HG03280 (cell line): Measurements from ENCODE around the gene ISOC1.

Source experiments
- ATAC-seq: cut with Tn5 transposase; IDR thresholded peaks from one replicate; pipeline ENCODE4 v1.9.1; 2021; ENCODE audit warnings: mild to moderate bottlenecking, moderate library complexity; ENCODE audit not compliant: unreplicated experiment

ISOC1 gene

GRCh38 chr5:129094924-129095899, 663 bp downstream of the ISOC1 start:
- peak; percentile 40 for ATAC-seq

- no peak for ATAC-seq
Measured at GRCh38 chr5:129096382-129096991, 1.9 kb downstream of the ISOC1 start.

GRCh38 chr5:129097498-129098296, 3.1 kb downstream of the ISOC1 start:
- ATAC-seq, result no peak

- ATAC-seq, result no peak
Measured at GRCh38 chr5:129098488-129099183, 4.1 kb downstream of the ISOC1 start.

- no peak for ATAC-seq
Measured at GRCh38 chr5:129099184-129099569, 4.6 kb downstream of the ISOC1 start.

- ATAC-seq, result no peak
Measured at GRCh38 chr5:129101794-129102193, 7.2 kb downstream of the ISOC1 start.

- ATAC-seq, result no peak
Measured at GRCh38 chr5:129103397-129103796, 8.8 kb downstream of the ISOC1 start.

- no peak for ATAC-seq
Measured at GRCh38 chr5:129104915-129105455, 10.4 kb downstream of the ISOC1 start.

GRCh38 chr5:129107637-129108036, 13.1 kb downstream of the ISOC1 start:
- no peak for ATAC-seq

GRCh38 chr5:129110742-129111141, 16.2 kb downstream of the ISOC1 start:
- ATAC-seq, result no peak

- no peak for ATAC-seq
Measured at GRCh38 chr5:129111351-129111750, 16.8 kb downstream of the ISOC1 start.

- ATAC-seq, result no peak
Measured at GRCh38 chr5:129112295-129112694, 17.7 kb downstream of the ISOC1 start.

GRCh38 chr5:129113867-129114266, 19.3 kb downstream of the ISOC1 start:
- no peak for ATAC-seq

GRCh38 chr5:129114539-129115193, 20.1 kb downstream of the ISOC1 start:
- ATAC-seq, result no peak

- no peak for ATAC-seq
Measured at GRCh38 chr5:129115680-129116079, 21.1 kb downstream of the ISOC1 start.

- no peak for ATAC-seq
Measured at GRCh38 chr5:129116797-129117196, 22.2 kb downstream of the ISOC1 start.

GRCh38 chr5:129118405-129118804, 23.9 kb downstream of the ISOC1 start:
- ATAC-seq, result no peak

- no peak for ATAC-seq
Measured at GRCh38 chr5:129118826-129119225, 24.3 kb downstream of the ISOC1 start.

- ATAC-seq, result peak; percentile 70
Measured at GRCh38 chr5:129120158-129120581, 25.6 kb downstream of the ISOC1 start.

- ATAC-seq, result no peak
Measured at GRCh38 chr5:129122560-129122959, 28.0 kb downstream of the ISOC1 start.
